A673 (cell line): ENCODE results near the gene SFSWAP.

Experiments used
- CTCF ChIP-seq: fragments of 300-800, 200-600 bp; sonication (generic); conservative IDR thresholded peaks from 2 replicates; pipeline ENCODE4 v1.5.1; 2017; ENCODE audit warnings: low read depth, mild to moderate bottlenecking, antibody characterized with exemption, low read length, moderate library complexity, mixed read lengths
- EZH2 ChIP-seq: fragments of 200-600 bp; sonication (generic); IDR thresholded peaks from 2 replicates; pipeline ENCODE4 v1.6.1; 2017; ENCODE audit warnings: borderline replicate concordance, low read depth, mild to moderate bottlenecking, mixed read lengths, antibody characterized with exemption, low read length; ENCODE audit not compliant: poor library complexity, severe bottlenecking

GRCh38 chr12:131831635-131832041 lies 120.7 kb downstream of the SFSWAP start:
- TF ChIP-seq CTCF (no peak), EZH2 (no peak)
